CD4-positive, alpha-beta T cell treated with Interleukin-21 for 1 hour (primary cell): Measurements from ENCODE around the gene UMAD1.

Source experiments
- DNase-seq: peaks from one replicate; pipeline ENCODE4 v3.0.0-alpha.2; 2020

UMAD1 gene

DNA sequence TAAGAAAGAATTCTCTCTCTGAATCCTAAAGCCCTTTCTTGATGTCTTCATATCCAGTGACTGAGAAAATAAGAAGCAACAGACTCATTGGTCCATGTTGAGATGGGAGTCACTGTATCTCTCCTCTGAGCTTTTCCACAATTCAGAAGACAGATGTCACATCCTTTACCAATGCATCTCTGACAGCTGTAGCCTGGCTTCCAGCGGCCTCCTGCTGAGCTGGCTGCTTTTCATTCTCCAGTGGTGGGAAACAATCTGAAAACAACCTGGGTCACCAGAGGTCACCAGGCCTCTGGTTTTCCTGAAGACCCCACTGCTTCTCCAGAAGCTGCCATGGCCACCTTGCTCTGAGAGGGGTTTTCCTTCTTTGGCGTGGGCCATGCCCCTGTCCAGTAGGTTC, 96.1 kb downstream of the UMAD1 start:
- DNase-seq: no peak

DNA sequence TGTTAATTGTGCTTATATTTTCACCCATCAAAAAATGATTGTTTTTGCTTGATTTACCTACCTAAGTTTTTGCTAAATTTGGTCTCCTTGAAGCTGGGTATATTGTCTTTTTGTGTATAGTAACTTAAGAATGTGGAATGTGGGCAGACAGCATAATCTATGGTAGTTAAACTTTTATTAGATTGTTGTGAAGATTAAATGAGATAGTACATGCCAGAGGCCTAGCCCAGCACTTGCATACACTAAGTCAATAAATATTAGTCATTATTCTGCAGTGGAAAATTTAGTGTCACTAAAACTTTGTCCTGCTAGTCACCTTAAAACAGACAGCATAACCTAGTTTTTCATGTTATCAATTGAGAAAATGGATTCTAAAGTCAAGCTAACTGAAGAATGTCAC, 97.1 kb downstream of the UMAD1 start:
- no peak for DNase-seq

GRCh38 chr7:7738177-7738576, 97.6 kb downstream of the UMAD1 start:
- no peak for DNase-seq

- no peak for DNase-seq
Measured at GRCh38 chr7:7738622-7739021, 98.1 kb downstream of the UMAD1 start.

- DNase-seq: no peak
Measured at GRCh38 chr7:7739204-7740036, 98.9 kb downstream of the UMAD1 start.

GRCh38 chr7:7740037-7740355, 99.4 kb downstream of the UMAD1 start:
- DNase-seq: no peak

DNA sequence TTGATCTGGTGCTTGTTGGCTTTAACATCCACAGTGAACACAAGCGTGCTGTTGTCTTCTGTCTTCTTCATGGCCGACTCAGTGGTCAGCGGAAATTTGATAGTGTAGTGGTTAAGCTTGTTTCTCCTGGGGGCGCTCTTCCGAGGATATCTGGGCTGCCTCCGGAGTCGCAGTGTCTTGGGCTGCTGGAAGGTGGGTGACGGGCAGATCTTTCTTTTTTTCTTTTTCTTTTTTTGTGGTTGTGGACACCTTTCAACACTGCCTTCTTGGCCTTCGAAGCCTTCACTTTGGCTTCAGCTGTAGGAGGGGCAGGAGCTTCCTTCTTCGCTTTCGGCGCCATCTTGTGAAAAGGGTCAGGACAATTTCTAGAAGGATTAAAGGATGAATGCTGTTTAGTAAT, 101.7 kb downstream of the UMAD1 start:
- no peak for DNase-seq

DNA sequence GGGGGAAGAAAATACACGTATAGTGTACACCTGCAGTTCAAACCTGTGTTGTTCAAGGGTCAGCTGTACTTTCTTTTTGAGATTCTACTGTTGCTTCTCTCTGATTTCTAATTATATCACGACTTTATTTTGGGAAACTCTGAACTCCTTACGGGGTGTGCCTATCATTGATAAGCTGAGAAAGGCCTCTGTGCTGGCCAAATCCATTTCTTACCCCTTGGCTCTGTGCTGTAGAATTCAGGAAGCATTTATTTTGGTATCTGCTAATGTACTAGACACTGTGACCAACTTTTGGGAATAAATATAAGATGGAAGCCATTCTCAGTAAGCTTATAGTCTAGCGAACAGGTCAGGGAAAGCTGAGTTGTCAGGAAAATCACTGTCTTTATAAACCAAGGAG, 104.7 kb downstream of the UMAD1 start:
- DNase-seq: no peak

- DNase-seq: no peak
Measured at GRCh38 chr7:7745966-7746365, 105.4 kb downstream of the UMAD1 start.

- no peak for DNase-seq
Measured at GRCh38 chr7:7746458-7746857, 105.9 kb downstream of the UMAD1 start.

DNA sequence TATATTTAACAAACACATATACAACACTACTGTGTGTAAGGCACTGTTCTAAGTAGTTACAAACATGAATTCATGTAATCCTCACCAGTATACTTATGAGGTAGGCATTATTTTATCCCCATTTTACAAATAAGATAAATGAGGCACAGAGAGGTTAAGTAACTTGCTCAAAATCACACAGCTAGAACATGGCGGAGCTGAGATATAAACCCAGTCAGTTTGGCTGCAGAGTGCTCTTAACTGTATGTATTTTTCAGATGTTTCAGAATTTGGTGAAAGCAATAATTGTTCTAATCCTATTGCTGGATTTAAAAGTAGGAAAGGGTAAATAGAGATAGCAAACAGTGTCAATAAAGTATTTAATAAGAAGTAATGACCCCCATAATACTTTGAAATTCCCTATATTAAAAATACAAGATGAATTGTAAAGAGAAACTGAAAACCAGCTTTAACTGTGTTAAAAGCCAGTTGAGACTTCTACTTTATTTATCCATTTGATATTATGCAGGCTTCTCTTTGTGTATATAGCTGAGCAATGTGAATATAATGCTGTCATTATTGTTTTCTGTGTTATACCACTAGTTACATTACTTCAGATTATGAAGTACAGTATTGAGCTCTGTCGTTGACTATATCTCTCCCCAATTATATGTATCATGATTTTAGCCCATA, 110.2 kb downstream of the UMAD1 start:
- DNase-seq: no peak

DNA sequence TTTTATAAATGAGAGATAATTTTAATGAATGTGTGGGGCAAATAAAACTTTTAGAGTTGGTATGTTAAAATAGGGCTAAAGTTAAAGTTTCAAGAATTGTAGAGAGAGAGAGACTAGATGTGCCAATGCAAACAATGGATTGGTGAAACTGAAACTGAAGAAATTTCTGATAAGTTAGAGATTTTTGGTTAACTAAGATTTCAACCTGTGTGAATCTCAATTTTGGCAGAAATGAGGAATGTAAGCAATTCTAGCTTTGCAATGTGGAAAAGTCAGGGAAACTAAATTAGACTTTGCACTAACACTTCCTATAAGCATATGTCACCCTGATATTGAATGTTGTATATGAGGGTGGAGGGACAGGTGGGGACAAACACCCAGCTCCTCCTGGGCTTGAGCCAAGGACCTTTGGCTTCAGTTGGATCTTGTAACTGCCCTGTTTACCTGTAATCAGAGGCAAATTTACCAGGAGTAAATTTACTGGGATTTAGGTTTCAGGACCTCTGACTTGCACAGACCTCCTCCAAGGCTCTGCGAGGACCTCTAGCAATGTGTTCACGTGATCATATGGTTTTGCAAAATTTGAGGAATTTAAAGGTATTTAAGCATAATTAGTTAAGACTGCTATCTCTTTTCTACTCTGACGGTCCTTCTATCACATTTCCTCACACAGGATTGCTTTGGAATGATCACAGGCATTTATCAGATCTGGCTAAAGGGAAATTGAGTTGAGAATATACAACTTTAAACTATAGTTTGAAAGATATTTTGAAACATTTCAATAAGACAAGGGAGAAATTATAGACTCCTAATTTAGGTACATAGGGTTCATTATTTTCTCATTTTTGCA, 110.9 kb downstream of the UMAD1 start:
- no peak for DNase-seq

DNA sequence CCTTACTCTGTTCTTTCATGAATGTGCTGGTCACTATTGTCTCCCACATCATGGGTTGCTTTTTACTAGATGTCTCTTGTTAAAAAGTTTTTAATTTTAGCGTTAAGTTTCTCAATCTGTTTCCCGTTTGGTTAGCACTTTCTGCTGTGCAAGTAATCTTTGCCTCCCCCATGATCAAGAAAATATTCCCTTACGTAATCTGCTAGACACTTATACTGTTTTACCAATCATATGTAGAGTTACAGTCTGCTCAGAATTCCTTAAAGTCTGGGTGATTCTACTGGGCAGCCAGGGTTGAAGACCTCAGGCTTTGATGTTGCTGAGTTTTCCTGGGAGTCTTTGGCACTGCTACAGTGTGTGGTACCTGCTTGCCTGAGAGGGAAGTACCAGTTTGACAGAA, 116.0 kb downstream of the UMAD1 start:
- DNase-seq: no peak

GRCh38 chr7:7757576-7757975, 117.0 kb downstream of the UMAD1 start:
- DNase-seq: no peak

DNA sequence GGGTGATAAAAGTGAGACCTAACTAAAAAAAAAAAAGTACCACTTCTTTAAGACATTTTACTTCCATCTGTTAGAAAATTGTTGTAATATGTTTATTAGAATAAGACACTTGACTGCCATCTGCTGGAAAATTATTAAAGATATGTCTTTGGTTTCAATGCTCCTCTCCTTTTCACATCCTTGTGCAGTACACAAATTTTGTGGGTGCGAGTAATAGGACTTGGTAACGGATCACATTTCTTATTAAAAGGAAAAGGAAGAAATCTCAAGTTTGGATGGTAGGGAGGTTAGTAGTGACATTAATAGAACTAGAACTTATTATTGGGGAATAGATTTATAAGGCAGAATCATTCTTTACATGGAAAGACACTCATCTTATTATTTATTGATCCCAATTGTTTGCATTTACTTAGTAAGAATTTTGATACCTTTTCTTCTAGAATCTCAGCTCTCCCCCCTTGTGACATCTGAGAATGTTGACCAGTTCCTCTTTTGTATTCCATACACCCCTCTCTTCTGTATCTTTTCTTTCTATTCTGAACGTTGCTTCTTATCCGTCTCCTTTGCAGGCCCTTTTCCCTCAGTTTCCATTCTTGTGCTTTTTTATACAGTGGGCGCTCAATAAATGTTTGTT, 120.9 kb downstream of the UMAD1 start:
- peak; percentile 62 for DNase-seq

DNA sequence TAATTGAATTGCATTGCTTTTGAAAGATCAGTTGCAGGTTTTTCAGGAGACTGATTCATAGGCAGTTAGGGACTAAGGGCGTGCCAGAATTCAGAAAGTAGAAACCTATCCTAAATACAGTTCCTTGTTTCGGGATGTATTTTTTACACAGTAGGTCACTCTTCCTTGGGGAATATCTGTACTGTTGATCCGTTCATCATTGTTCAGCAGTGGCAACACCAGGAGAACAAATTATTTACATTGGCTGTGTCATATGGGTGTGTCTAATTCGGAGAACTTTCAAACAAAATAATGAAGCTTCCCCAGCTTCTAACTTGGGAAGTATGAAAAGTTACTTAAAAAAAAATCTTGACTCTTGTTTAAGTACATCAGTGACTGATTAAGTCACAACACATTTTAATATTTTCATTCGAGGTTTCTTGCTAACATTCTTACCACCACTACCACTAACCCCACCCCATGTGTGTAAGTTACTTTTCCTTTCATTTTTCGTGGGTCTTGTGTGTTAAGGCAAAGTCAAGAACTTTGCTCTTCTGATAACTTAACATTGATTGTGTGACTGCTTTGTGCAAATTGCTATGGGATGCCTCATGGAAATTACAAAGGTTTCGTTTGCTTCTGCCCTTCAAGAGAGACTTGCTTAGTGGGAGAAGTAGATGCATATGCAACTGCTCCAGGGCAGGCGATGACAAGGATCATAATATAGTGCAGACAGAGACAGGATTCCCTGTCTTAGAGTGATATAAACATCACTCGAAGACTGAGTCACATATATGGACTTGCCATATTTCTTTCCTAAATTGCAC, 121.6 kb downstream of the UMAD1 start:
- DNase-seq: peak; percentile 62

DNA sequence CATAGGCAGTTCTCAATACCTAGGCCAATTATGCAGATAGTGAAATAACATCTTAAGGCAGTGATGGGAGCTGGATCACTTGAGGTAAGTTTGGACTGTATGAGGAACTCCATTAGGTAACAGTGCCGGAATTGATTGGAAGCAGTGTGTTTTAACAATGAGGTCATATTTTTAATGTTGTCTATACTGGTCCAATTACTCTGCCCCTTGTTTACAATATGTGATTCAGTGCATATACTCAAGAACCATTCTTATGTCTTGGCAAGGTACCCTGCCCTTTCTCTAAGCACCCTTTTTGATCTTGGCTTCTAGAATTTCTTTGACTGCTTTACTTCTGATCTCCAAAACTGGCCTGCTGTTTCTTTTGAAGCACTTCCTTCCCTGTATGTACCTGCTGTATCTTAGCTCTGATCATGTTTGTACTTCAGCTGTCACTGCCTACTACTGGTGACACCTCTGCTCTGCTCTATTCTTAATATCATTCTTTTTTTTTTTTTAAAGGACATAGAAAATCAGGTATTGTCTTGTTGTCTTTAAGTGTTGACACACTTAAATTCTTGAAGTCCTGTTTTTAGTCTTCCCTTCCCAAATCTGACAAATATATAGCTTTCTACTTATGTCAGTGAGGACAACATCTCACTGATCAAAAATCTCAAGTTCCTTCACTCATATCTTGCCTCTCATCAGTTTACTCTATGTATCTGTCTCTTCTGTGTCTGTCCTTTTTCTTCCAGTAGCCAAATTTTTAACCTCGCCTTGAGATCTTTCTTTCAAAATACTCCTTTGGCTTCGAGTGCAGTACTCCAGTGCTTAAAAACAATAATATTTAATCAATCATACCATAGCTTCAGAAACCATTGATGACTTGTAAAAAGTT, 124.2 kb downstream of the UMAD1 start:
- peak; percentile 41 for DNase-seq

DNA sequence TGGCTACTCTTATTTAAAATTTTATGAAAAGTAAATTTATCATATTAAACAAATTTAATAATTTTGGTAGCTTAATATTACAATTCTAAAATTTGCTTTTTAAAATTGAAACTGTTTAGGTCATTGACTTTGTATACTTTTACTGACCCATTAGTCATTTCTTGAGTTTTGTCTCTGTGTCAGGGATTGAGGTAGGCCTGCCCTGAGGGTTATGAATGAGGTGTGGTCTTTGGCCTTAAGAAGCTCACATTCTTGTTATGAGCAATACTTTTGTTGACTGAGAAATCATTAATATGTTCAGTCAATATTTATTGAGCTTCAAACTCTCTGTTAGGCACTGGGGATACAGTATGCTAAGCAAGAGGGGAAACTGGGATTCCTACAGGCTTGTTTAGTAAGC, 124.9 kb downstream of the UMAD1 start:
- DNase-seq: no peak

GRCh38 chr7:7766671-7767070, 126.1 kb downstream of the UMAD1 start:
- DNase-seq: no peak

DNA sequence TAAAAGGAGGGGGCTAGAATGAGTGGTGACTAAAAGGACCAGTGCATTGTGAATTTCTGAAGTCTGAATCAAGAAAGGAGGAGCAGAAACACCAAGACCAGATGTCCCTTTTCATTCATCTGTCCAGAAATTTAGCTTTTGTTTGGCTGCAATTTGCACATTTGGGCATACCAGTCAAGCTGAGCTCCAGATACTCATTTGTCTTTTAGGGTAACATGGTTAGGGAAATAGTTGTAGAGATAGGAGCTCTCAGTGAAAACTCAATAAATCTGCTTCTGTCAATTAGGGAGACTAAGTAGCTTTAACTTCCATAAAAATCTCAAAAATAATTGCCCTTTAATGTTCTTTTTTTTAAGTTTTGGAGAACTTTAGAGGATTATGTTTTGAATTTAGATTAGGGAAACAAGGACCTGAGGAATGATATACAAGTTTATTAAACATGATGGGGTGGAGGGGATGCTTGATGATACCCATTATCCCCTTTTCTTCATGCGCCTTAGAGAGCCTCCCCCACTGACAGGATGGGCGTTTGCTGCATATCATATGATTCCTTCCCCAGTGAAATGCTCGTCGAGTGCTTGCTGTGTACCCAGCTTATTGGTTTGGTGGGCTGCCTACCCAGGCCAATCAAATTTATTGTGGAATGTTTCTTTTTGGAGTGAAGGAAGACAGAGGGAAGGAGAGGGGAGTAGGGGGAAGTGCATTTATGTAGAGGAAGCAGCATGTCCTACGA, 128.6 kb downstream of the UMAD1 start:
- DNase-seq: no peak
